Omental fat pad (tissue), 4 donors: Measurements from ENCODE around the gene CWF19L2. TPM values are rescaled to one million over a fixed set of nuclear protein-coding genes. Genes with fewer than 3 reads are reported as not detected.
"Not testable (repeated sequence)": the region's sequence is repeated elsewhere in the genome, so short reads cannot be mapped to it uniquely, and the experiment has no call there.

Source experiments
- ATAC-seq: fragments of 150-250 bp; one replicate; pipeline ENCODE4 v1.9.1; 2016; ENCODE audit warnings: mild to moderate bottlenecking, moderate library complexity; ENCODE audit not compliant: low FRiP score
- DNase-seq: peaks from one replicate; pipeline ENCODE4 v3.0.0-alpha.2; 2019; ENCODE audit warnings: low spot score
- CTCF ChIP-seq, 3 donors: fragments of 450-650 bp; IDR thresholded peaks; one replicate each; pipeline ENCODE4 v1.5.1; 2016 to 2017; ENCODE audit warnings: antibody characterized with exemption in 3 of 3, mild to moderate bottlenecking in 3 of 3, moderate library complexity in 2 of 3
- total RNA-seq, 4 donors: library from RNA; depleted of rRNA; stranded (reverse); fragments of >200 nt; gene quantifications; one replicate each; pipeline ENCODE4 v1.1.0, GENCODE V29; 2016

The CWF19L2 gene
- total RNA-seq, 4 donors from 2014 or later, result 14.8 to 36.6 (median 17.0) TPM

GRCh38 chr11:107468596-107468995, 11.0 kb upstream of the CWF19L2 start:
- TF ChIP-seq CTCF (IDR thresholded peaks at IDR 0.05), result no peak
- ATAC-seq (no peak), DNase-seq (no peak)

DNA sequence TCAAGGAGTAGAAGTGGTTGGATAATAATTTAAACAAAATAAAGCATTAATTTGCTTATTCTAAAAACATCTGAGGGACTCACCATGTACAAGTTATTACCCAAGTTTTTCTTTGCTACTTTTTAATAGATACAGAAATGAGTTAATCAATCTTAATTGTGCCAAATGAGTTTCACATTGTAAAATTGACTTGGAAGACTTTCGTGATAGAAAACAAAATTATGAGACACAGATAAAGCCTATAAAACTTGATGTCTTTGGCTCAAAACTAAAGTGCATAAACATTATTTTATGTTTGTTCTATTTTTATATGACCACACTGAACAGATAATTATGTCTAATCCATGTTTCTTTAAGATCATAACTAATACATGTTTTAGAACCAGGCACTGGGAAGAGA, 10.1 kb upstream of the CWF19L2 start:
- DNase-seq, result no peak
- ATAC-seq, result no peak
- TF ChIP-seq CTCF (IDR thresholded peaks at IDR 0.05), result no peak

DNA sequence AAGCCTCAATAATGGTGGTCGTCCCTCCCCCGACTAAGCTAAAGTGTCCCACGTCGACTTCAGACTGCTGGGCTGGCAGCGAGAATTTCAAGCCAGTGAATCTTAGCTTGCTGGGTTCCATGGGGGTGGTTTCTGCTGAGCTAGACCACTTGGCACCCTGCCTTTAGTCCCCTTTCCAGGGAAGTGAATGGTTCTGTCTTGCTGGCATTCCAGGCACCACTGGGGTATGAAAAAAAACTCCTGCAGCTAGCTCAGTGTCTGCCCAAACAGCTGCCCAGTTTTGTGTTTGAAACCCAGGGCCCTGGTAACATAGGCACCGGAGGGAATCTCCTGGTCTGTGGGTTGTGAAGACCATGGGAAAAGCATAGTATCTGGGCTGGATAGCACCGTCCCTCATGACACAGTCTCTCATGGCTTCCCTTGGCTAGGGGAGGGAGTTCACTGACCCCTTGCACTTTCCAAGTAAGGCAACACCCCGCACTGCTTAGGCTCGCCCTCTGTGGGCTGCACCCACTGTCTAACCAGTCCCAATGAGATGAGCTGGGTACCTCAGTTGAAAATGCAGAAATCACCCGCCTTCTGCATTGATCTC, 8.7 kb upstream of the CWF19L2 start:
- ATAC-seq, DNase-seq: not testable (repeated sequence)

DNA sequence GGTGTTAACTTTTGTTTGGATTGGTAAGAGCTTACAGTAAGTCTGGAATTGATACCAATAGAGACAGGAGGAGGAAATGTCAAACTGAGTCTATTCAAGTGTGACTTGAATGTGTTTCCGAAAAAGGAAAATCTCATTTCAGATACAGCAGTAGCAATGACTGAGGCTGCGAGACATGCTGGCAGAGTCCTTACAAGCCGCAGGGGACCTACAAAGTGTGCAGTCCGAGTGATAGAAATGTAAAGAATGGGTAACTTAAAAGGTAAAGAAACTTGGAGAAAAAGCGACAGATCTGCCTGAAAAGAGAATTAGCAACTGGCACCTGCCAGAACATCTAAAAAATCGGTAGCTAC, 444 bp downstream of the CWF19L2 start:
- TF ChIP-seq CTCF (IDR thresholded peaks at IDR 0.05), result no peak
- ATAC-seq, result peak; percentile 22
- DNase-seq, result no peak

DNA sequence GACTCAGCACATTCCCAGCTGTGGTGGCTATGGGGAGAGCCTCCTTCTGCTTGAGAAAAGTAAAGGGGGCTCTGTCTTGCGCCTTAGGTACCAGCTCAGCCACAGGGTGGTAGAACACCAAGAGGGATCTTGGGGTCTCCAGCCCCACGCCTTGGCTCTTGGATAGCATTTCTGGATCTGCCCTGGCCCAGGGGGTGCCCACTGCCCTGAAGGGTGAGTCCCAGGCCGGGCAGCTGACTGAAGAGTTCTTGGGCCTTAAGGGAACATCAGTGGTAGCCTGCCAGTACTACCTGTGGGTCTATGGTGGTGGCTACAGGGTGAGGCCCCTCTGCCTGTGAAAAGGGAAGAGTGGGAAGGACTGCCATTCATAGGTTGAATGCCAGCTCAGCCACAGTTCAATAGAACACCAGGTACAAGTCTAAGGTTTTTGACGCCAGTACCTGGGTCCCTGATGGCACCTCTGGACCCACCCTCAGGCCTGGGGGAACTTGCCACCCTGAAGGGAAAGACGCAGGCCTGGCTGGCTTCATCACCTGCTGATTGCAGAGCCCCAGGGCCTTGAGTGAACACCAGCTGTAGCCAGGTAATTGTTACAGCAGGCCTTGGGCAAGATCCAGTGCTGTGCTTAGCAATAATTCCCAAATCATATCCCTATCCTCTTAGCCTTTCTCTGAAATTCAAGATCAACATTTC, 3.9 kb downstream of the CWF19L2 start:
- DNase-seq, result no peak
- no peak for ATAC-seq
- TF ChIP-seq CTCF (IDR thresholded peaks at IDR 0.05), result no peak

DNA sequence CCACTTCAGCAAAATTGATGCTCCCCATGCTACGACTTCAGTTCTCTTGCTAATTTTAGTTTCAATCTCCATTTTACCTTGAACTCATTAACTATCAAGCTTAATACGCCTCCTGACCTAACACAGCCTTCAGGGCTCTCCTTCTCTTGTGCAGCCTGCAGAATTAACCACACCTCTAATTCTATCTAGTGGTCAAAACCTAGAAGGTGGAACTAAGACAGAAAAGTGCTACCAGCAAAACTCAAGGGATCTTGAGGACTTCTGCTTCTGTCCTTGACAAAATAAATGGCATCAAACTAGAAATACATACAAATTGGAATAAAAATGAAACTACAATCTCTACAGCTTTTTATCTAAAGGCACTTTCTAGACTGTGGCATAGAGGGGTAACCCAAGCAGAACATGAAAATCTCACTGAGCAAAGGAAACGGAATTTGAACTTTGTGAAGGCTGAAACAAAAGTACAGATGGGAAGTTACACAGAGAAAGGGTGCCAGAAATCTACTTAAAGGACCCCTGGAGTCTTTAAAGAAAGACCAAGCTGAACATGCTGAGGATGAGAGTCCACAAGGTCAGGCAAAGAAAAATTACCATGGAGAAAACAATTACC, 10.7 kb downstream of the CWF19L2 start:
- no peak for ATAC-seq
- no peak for DNase-seq
- no peak for TF ChIP-seq CTCF (IDR thresholded peaks at IDR 0.05)

DNA sequence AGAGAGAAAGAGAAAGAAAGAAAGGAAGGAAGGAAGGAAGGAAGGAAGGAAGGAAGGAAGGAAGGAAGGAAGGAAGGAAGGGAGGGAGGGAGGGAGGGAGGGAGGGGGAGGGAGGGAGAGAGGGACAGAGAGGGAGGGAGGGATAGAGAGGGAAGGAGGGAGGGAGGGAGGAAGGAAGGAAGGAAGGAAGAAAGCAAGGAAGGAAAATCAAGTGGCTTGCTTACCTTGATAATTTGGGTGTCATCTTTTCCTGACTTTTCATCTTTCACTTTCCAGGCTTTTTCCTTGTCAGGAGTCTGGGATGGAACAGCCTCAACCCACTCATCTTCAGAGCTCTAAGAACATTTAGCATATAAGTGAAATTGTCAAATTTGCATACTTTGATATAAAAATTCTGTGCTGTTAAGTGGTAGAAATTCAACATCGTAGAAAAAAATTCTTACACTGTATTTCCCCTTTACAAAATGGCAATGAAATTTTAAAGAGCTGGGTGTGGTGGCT, 14.9 kb downstream of the CWF19L2 start:
- DNase-seq (no peak), ATAC-seq (no peak)
- TF ChIP-seq CTCF (IDR thresholded peaks at IDR 0.05), result no peak
